Parathyroid adenoma (tissue), 2 donors: ENCODE measurements around the gene AQP12A.

Experiments
- H2AFZ ChIP-seq: fragments of 300-600 bp; sonication (generic); one replicate; pipeline ENCODE4 v1.7.0; 2017; ENCODE audit warnings: antibody characterized with exemption, mild to moderate bottlenecking
- H3K27ac ChIP-seq: fragments of 300-600 bp; sonication (generic); one replicate; pipeline ENCODE4 v1.7.0; 2017
- H3K27me3 ChIP-seq: fragments of 300-600 bp; sonication (generic); one replicate; pipeline ENCODE4 v1.7.0; 2017; ENCODE audit warnings: low read length; ENCODE audit not compliant: control insufficient read depth, insufficient read depth
- H3K36me3 ChIP-seq: fragments of 300-600 bp; sonication (generic); one replicate; pipeline ENCODE4 v1.7.0; 2017; ENCODE audit warnings: low read length; ENCODE audit not compliant: control insufficient read depth, insufficient read depth
- H3K4me1 ChIP-seq: fragments of 300-600 bp; sonication (generic); one replicate; pipeline ENCODE4 v1.7.0; 2017; ENCODE audit warnings: control low read depth
- H3K4me2 ChIP-seq: fragments of 300-600 bp; sonication (generic); one replicate; pipeline ENCODE4 v1.7.0; 2017; ENCODE audit warnings: low read length
- H3K4me3 ChIP-seq: fragments of 300-600 bp; sonication (generic); one replicate; pipeline ENCODE4 v1.7.0; 2017; ENCODE audit warnings: low read depth, low read length
- H3K79me2 ChIP-seq: fragments of 300-600 bp; sonication (generic); one replicate; pipeline ENCODE4 v1.7.0; 2017; ENCODE audit warnings: control low read depth
- H3K9ac ChIP-seq: fragments of 300-600 bp; sonication (generic); one replicate; pipeline ENCODE4 v1.7.0; 2017; ENCODE audit warnings: mild to moderate bottlenecking
- H3K9me3 ChIP-seq: fragments of 300-600 bp; sonication (generic); one replicate; pipeline ENCODE4 v1.7.0; 2017; ENCODE audit warnings: low read length; ENCODE audit not compliant: control insufficient read depth
- TF ChIP-seq, protein P1 (sequence below): fragments of 300-600 bp; sonication (generic); IDR thresholded peaks from one replicate; pipeline ENCODE4 v1.7.0; 2017; ENCODE audit warnings: antibody characterized with exemption, mild to moderate bottlenecking
- donor health status: primary hyperparathyroidism.

Gene AQP12A

DNA sequence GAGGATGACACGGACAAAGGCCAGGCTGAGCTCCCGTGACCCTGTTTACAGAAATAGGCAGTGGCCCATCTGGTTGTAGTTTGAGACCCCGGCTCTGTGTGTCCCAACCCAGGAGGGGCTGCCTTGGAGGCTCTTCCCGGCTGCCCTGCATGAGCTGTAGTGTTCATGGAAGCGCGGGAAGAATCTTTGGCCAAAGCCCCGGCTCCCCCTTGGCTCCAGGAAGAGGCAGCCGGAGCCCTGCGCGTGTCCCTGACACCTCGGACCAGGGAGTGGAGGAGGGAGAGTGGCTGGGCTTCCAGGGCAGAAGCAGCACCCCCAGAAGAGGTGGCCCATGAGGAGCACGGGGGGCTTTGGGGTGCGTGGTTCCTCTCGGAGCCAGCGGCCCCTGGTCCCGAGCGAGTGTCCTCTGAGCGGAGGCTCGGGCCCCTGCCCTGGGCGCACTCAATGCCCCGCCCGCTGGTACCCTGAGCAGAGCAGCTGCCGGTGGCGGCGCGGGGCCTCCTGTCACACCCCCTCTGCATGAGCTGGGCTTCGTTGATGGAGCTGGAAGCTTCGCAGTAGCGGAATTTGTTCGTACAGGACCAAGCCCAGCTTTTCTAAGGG, 44.7 kb upstream of the AQP12A start:
- Histone ChIP-seq H3K4me1 (no peaks in the 10 kb centered on the region), H3K79me2 (no peaks in the 10 kb centered on the region), H2AFZ (no peak overlapping the region), H3K4me2 (no peak overlapping the region), H3K27ac (no peak overlapping the region), H3K4me3 (no peak overlapping the region), H3K9me3 (no peaks in the 10 kb centered on the region), H3K27me3 (no peaks in the 10 kb centered on the region), H3K9ac (no peak overlapping the region), H3K36me3 (no peaks in the 10 kb centered on the region)
- TF ChIP-seq, protein P1, sequence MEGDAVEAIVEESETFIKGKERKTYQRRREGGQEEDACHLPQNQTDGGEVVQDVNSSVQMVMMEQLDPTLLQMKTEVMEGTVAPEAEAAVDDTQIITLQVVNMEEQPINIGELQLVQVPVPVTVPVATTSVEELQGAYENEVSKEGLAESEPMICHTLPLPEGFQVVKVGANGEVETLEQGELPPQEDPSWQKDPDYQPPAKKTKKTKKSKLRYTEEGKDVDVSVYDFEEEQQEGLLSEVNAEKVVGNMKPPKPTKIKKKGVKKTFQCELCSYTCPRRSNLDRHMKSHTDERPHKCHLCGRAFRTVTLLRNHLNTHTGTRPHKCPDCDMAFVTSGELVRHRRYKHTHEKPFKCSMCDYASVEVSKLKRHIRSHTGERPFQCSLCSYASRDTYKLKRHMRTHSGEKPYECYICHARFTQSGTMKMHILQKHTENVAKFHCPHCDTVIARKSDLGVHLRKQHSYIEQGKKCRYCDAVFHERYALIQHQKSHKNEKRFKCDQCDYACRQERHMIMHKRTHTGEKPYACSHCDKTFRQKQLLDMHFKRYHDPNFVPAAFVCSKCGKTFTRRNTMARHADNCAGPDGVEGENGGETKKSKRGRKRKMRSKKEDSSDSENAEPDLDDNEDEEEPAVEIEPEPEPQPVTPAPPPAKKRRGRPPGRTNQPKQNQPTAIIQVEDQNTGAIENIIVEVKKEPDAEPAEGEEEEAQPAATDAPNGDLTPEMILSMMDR: no peak

DNA sequence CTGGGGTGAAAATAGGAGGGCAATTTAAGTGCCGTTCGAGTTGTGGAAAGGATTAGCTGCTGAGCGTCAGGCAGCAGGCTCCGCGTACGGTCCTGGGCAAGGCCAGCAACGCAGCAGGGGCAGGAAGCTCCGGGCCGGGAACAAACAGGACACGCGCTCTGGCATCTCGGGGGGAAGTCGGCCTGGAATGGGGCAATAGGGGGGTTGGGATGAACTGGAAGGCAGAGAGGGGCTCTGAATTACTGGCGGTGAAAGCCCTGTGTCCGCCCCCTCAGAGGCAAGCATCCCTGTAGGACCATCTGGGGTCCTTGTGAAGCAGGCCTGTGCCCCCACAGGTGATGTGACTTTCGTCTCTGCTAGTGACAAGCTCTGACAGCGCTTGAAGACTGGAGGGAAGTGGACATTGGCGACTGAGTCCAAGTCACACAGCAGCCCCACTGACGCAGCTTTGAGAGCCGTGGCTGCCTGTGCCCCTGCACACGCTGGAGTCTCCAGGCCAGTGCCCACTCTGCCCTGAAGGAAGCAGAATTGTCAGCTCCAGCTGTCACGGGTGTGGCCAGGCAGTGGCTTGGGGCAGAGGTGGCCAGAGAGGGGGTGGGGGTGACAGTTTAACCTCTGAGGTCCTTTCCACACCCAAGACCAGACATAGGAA, 44.0 kb upstream of the AQP12A start:
- Histone ChIP-seq H3K27me3 (no peaks in the 10 kb centered on the region), H3K36me3 (no peaks in the 10 kb centered on the region), H3K9ac (no peak overlapping the region), H3K4me3 (no peak overlapping the region), H3K27ac (no peak overlapping the region), H3K9me3 (no peaks in the 10 kb centered on the region), H2AFZ (no peak overlapping the region), H3K4me2 (no peak overlapping the region), H3K79me2 (no peaks in the 10 kb centered on the region), H3K4me1 (no peaks in the 10 kb centered on the region)
- TF ChIP-seq, protein P1: no peak

DNA sequence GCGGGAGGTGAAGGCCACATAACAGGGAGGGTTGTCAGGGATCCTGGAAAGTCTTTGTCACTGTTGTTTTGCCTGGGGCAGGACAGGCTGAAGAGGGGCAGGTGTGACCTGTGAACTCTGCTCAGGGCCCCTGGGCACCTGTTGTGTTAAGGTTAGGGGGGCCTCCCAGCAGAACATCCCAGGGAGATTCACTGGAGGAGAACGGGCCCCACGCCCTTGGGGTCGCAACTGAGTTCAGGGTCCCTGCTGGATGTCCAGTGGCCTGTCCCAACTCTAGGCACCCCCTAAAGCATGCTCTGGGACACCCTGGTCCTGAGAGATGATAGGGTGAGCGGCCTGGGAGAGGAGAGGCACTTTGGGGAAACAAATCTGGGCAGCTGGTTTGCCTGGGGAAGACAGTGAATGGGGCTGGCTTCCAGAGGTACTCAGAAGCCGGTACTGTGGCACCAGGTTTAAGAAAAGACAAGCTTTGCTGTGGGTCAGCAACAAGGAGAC, 43.5 kb upstream of the AQP12A start:
- Histone ChIP-seq H3K9ac (no peak overlapping the region), H3K4me2 (no peak overlapping the region), H3K4me1 (no peaks in the 10 kb centered on the region), H3K4me3 (no peak overlapping the region), H3K9me3 (no peaks in the 10 kb centered on the region), H3K27me3 (no peaks in the 10 kb centered on the region), H3K27ac (no peak overlapping the region), H3K79me2 (no peaks in the 10 kb centered on the region), H3K36me3 (no peaks in the 10 kb centered on the region), H2AFZ (no peak overlapping the region)
- TF ChIP-seq, protein P1: no peak

DNA sequence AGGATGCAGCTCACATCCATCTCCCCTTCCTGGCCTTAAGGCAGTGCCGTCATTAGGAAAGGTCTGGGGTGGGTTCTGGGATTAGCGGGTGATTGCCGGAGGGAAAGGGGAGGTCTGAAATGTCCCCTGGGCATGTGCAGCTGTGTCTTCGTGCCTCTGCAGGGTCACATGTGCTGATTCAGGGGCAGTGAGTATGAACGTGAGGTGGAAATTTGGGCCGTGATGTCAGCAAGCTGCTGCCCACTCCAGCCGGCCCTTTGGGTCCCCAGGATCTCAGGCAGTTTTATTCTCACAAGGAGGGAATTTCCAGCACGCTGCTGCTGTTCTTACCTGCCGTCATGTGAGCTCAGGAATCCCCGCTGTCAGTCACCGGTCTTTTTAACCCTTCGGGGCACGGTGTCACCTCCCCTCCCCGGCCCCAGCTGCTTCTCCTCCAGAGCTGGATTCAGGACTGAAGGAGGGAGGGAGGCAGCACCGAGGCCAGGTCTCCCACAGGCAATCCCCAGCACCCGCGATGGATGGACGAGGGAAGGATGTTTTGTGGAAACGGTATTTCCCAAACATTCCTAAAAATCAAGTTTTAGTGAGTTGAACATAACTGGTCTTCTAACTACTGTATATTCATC, 42.9 kb upstream of the AQP12A start:
- H3K4me2 ChIP-seq: no peak overlapping the region
- H3K36me3 ChIP-seq: no peaks in the 10 kb centered on the region
- H2AFZ ChIP-seq: no peak overlapping the region
- H3K9ac ChIP-seq: no peak overlapping the region
- TF ChIP-seq, protein P1: no peak
- no peaks in the 10 kb centered on the region for H3K79me2 ChIP-seq
- H3K4me1 ChIP-seq: no peaks in the 10 kb centered on the region
- H3K4me3 ChIP-seq: no peak overlapping the region
- no peaks in the 10 kb centered on the region for H3K27me3 ChIP-seq
- no peak overlapping the region for H3K27ac ChIP-seq
- no peaks in the 10 kb centered on the region for H3K9me3 ChIP-seq
